Esophagus muscularis mucosa (tissue), 3 donors: ENCODE measurements around the gene METTL26.

ENCODE experiments used
- CTCF ChIP-seq, 3 experiments: fragments of 200-600 bp in 2 of 3; fragments of 450-650 bp in 1 of 3; sonication (generic) in 2 of 3; IDR thresholded peaks; one replicate each; pipeline ENCODE4 v1.5.1; 2017 to 2019; ENCODE audit warnings: antibody characterized with exemption in 3 of 3, mild to moderate bottlenecking in 2 of 3, moderate library complexity in 1 of 3
- POLR2A ChIP-seq: fragments of 450-650 bp; IDR thresholded peaks from one replicate; pipeline ENCODE4 v1.6.1; 2017; ENCODE audit warnings: antibody characterized with exemption, moderate library complexity, mild to moderate bottlenecking, low read depth
- POLR2AphosphoS5 ChIP-seq, 2 donors: sonication (generic); formaldehyde crosslinking; IDR thresholded peaks; one replicate each; pipeline ENCODE4 v1.6.1; 2017; ENCODE audit warnings: antibody characterized with exemption in 2 of 2

- TF ChIP-seq POLR2A: no peak
- TF ChIP-seq POLR2AphosphoS5 (IDR thresholded peaks at IDR 0.05): no peak
- no peak for TF ChIP-seq CTCF (IDR thresholded peaks at IDR 0.05)
Observed at GRCh38 chr16:675884-676564, 39.9 kb upstream of the METTL26 start.
